NCI-H1694 (cell line): ENCODE measurements around the gene RSPO4.

Experiments
- DNase-seq: peaks from one replicate; lab custom pipeline; 2025; lab: John Stamatoyannopoulos, UW

Gene RSPO4

DNA sequence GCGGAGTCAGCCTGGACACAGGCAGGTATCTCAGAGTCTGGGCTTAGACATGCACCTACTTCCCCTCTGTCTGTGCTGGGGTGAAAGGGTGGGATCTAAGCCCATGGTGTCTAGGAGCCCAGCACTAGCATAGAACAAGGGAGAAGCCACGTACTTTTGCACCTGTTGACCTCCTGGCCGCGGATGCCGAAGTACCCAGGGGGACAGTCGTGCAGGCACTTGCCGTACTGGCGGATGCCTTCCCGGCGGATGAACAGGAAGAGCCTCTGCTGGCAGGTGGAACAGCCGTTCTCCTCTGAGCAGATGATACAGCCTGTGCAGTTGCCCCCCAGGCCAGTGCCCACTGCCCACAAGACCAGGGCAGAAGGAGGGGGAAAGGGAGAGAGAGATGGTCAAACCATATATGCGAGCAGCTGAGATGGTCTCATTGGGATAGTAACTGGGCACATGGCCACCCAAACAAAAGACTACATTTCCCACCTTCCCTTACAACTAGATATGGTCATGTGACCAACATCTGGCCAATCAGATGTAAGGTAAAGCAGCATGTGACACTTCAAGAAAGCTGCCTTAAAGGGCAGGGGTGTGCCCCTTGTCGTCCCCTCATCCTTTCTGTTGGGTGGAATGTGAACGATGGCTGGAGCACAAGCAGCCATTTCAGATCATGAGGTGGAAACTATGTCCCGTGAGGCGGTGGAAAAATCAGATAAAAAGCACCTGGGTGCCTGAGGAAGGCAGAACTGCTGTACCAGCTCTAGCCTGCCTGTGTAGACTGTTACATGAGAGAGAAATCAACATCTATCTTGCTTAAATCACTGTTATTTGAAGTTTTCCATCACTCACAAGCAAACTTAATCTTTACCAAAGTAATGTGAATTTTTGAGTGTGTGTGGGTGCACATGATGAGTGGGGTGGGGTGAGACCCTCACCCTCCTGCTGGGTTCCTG is 34.0 kb downstream of the RSPO4 start:
- DNase-seq = no peak

DNA sequence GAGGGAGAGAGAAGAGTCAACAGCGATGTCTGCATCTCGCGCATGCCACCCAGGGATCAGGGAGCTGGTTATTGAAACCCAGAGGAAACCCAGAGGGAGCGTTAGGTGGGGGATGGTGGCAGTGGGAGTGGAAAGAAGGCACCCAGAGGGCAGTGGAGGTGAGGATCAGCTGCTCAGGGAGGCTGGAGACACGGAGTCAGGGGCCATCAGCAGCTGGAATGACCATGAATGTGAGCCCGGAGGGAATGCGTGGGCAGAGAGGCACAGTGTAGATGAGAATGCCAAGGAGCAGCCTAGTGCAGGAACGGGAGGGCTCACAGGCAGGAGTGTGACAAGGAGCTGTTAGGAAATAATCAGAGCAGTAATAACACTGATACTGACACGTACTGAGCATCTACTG is 36.2 kb downstream of the RSPO4 start:
- no peak for DNase-seq

DNA sequence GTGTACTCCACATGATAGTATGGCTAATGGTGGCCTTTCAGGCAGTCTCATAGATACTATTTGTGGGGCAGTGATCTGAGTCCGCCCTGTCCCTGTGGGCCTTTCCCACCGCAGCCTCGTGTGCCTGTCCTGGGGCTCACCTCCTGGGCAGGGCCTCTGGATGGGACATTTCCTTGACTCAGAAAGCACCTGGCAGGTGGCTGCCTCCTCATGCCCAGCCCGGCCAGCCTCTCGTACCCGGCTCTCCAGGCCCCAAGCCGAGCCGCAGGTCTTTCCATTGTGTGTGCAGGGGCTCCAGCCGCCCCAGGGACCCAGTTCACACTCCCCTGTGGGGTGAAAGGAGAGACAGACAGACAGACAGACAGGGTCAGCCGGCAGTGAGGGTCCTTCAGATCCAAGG is 38.3 kb downstream of the RSPO4 start:
- no peak for DNase-seq

DNA sequence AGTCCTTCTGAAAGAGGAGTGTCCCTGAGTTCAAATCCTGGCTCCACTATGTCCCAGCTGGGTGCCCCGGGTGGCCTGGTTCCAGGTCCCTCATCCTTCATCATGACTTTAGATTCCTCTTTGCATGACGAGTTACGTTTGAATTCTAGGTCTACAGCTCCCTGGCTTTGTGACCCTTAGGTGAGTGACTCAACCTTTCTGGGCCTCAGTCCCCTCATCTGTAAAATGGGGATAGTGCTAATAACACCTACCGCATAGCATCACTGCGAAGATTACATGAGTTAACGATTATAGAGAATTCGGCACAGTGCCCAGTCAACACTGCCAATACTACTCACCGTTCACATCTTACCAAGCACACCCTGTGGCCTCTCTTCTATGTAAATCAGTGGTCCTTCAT is 39.4 kb downstream of the RSPO4 start:
- no peak for DNase-seq

DNA sequence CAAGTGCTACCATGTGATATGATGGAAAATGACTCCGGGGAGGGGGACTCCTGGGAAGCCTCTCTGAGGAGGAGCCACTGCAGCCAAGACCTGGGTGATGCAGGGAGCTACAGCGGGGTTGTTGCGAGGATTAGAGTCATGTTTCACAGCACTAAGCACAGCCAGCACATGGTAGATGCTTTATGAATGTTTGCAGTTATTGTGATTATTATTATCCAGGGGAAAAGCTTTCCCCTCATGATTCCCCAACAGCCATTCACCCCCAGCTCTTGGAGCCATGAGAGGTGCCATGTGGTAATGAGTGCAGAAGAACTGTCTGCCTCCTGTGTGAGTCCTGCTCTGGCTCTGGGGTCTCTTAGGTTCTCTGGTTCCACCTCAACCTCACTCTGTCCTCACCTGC is 39.9 kb downstream of the RSPO4 start:
- no peak for DNase-seq

DNA sequence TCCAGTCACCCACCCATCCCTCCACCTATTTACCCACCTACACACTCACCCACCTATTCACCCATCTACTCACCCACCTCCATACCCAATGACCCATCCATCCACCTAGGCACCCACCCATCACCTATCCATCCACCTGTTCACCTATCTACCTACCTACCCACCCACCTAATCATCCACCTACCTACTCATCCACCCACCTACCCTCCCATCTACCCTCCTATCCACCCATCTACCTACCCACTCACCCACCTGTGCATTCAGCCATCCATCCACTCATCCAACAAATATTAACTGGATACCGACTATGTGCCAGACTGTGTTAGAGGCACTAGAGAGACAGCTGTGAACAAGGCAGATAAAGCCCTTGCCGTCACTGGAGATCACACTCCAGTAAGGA is 40.3 kb downstream of the RSPO4 start:
- no peak for DNase-seq

DNA sequence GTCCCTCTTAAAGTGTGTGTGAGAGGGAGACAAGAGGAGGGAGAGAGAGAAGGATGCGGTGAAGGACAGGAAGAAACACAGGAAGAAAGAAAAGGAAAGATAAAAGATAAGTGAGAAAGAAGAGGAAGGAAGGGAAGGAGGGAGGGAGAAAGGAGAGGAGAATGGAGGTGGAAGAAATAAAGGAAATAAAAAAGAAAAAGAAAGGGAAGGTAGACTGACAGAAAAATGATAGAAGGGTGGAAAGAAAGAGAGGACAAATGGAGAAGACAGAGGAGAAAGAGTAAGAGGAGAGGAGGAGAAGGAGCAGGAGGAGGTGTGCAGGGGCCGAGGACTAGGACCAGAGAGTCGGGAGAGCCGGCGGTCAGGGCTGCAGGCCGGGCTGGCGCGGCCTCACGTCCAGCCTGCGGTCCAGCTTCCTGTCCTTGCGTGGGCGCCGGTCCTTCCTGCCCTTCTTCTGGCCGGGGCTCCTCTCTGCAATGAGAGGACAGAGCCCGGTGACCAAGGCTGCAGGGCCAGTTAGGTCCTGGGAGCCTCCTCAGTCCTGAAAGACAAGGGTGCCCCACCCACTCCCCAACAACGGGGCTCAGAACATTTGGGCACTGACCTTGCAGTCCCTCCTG is 42.0 kb downstream of the RSPO4 start:
- DNase-seq = no peak

DNA sequence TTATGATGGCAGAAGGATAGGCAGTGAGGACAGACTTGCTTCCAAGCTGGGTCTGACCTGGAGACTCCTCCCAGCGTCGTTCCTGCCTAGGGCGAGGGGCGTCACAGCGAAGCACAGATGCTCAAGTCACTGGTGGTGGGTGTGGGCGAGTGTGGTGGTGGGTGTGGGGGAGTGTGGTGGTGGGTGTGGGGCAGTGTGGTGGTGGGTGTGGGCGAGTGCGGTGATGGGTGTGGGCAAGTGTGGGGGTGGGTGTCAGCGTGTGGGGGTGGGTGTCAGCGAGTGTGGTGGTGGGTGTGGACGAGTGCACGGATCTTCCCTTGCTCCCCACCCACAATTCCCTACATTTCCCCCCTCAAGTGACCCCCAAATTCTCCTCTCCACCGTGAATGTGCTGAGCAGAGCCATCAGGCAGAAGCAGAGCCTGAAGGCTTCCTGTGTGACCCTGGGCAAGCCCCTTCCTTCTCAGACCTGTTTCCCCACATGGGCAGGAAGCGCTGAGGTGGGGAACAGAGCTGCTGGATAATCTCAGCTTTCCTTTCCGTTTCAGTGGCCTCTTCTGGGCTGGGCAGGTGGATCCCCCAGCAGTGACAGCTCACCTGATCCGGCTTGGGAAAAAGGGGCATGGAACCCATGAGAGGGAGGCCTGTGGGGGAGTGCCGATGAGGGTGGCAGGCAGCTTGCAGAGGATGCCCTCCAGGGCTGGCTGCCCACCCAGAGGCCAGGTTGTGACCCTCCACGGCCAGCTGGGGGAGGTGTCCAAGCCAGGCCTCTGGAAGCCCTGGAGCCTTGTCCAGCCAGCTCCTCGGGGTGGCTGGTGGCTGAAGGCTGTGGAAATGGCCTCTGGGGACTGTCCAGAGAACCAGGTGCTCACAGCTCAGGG is 42.9 kb downstream of the RSPO4 start:
- DNase-seq = no peak

DNA sequence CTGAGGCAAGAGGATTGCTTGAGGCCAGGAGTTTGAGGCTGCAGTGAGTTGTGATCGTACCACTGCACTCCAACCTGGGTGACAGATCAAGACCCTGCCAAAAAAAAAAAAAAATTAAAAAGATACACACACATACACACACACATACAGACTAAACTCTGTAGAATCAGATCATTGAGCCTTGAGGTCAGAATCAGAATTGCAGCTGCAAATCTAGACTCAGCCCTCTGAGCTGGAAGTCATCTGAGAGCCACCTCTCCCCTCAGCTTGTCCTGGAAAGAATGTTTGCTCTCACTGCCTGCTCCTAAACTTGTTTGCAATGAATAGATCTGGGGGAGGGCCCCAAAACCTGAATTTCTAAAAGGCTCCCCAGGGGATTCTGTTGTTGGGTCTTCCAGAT is 44.6 kb downstream of the RSPO4 start:
- DNase-seq = no peak

DNA sequence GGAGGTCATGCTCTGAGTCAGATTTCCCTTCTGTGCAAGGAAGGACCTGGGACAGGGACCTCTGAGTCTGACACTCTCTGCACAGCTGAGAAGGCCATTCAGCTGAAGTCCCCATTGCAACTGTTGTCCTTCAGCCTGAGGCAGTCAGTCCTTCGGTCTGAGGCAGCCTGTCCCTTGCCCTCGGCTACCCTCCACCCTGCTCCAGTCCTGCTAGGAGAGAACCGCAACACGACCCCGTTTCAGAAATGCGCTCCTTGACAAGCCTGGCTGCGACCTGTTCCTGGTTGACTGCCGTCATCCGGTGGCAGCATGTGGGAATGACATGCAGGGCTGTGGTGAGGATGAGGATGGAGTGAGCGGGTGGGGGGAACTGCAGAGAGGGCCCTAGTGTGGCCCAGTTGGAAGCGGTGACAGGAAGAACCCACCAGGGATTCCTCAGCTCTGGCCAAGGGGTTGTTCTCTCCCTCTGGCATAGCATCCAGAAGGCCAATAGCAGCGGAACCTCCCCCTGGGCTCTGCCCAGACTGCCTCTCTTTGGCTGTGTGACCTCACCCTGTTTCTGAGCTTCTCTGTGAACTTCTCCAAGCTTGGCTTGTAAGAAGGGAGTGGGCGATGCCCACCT is 45.7 kb downstream of the RSPO4 start:
- peak; percentile 58 for DNase-seq

DNA sequence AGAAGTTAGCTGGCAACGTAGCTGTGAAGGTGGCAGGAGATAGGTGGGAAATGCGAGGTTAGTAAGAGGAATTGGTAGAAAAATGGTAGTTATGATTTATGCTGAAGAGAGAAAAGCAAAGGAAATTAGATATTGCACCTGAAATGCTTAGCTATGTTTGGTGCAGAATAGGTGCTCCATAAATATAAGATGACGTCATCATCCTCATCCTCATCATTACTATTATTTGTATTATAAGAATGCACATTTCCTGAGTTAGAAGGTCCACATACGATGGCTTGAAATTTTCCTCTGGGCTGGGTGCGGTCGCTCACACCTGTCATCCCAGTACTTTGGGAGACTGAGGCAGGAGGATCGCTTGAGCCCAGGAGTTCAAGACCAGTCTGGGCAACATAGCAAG is 46.5 kb downstream of the RSPO4 start:
- no peak for DNase-seq

DNA sequence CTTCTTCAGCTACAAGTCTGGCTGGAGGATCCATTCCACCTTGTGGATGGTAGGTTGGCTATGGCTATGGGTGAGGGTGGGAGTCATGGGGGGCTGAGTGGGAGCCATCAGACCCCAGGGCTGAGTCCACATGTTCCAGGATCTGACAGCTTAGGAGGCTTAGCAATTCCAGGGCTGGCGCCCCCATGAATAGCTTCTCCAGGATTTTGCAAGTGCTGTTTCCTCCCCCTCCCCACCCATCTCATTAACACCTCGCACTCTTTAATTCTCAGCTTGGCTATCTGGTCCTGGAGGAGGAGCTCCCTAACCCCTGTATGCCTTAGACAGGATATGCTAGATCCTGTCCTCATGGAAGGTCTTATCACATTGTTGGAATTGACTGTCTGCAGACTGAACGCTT is 47.0 kb downstream of the RSPO4 start:
- no peak for DNase-seq

DNA sequence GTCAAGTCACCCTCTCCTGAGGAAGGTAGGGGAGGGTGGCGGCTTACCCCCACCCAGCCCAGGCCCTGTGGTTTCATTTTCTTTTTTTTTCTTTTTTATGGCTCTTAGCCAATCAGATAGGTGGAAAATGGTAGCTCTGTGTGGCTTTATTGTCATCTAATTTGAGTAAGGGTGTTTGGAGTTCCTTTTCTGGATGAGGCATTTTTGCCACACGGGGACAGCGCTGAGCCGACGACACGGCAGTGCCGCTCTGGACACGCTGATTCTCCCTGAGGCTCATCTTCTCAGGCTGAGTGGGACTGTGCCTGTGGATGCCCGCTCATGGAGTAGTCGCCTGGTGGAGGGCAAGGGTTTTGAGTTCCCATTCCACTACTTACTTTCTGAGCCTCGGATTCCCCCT is 48.4 kb downstream of the RSPO4 start:
- DNase-seq = no peak

DNA sequence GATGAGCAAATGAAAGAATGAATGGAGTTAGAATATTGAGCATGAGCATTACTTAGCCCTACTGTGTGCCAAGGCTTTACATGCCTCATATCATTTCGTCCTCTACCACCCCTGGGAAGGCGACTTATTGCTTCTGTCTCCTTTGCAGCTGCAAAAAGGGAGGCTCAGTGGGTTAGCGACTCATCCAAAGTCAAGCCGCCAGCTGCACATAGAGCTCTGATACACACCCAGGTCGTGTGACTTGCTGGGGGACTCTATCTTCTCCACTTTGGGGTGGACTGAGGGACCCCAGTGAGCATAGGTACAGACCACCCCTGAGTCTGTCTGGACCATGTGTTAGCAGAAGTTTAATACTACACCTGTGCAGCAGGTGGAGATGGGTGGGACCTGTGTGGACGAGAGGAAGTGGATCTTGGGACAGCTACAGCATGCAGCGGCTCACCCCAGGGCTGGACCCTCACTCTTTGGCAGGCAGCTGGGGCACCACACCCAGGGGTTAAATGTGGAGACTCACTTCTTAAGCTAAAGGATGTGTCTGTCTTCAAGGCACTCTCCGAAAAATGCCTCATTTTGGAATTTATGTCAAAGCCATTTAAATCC is 49.8 kb downstream of the RSPO4 start:
- DNase-seq = no peak

DNA sequence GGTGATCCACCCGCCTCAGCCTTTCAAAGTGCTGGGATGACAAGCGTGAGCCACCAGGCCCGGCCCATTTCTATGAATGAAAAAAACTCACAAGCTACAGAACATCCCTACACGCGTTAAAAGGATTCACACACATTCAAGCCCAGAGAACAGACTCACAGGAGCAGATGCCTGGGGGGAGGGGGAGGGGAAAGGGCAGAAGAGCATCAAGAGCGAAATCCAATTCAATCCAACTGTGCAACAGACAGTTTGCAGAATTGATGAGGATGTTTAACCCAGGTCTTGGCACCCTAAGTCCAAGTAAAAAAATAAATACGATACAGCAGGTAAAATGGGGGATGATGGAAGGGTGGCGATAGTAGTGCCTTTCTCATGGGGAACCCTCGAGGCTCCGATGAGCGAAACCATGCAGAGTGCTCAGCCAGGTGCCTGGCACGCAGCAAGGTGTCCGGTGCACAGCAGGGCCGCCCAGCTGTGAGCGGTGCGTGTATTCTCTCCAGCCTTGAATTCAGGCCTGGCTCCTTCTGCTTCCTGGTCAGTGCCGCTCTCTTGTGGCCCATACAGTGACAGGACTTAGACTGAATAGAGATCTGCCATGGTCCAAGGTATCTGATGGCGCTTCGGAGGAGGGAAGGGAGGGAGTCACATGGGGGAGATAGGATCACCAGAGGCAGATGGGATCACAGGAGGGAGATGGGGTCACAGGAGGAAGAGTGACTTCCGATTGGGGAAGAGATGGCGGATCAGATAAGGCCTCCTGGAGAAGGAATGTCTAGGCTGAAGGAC is 50.5 kb downstream of the RSPO4 start:
- no peak for DNase-seq

DNA sequence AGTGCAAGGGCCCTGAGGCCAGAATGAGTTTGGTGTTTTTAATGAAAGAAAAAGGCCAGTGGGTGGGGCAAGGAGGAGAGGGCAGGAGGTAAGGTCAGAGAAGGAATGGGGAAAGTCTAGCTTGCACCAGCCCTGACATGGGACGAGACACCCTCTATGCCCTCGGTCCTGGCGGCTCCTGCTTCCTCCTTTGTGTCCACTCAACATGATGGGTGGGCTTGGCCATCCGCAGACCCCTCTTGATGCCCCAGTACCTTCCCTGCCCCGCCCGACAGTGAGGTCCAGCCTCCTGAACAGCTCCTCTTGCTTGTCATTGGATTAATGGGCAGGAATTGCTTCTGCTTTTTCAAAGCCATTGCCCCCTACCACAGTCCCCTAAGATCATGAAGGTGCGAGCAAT is 52.4 kb downstream of the RSPO4 start:
- DNase-seq = no peak

DNA sequence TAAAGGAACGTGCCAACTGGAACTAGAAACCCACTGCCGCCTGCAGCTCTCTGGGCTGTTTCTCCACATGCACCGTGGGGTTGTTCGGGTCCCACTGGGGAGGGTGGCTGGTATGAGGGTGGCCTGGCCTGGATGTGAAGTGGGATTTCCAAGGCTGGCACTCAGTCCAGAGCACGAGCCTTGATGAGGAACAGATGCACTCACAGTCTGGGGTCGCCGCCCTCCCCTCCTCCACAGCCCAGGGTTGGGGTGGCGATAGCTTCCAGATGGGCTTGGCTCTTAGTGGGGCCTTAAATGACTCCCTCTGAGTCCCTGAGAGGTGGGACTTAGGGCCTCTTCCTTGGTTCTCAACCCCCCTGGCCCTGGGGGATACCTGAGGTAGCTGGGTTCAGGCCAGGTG is 55.3 kb downstream of the RSPO4 start:
- no peak for DNase-seq

DNA sequence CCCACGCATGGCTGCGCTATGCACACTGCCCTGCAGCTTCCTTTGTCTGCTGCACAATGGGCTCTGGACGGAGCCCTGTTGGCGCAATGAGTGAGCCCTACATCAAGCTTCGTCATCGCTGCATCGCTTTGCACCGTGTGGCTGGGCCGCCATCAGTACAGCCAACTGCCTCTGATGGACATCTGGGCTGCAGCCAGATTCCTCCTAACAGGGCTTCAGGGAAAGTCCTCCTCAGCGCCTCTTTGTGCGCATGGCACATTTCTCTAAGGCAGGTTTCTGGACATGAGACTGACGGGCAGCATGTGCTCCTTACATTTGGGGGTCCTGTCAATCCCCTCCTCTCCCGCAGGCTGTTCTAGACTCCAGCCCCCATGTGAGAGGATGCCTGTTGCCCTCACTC is 56.3 kb downstream of the RSPO4 start:
- no peak for DNase-seq

DNA sequence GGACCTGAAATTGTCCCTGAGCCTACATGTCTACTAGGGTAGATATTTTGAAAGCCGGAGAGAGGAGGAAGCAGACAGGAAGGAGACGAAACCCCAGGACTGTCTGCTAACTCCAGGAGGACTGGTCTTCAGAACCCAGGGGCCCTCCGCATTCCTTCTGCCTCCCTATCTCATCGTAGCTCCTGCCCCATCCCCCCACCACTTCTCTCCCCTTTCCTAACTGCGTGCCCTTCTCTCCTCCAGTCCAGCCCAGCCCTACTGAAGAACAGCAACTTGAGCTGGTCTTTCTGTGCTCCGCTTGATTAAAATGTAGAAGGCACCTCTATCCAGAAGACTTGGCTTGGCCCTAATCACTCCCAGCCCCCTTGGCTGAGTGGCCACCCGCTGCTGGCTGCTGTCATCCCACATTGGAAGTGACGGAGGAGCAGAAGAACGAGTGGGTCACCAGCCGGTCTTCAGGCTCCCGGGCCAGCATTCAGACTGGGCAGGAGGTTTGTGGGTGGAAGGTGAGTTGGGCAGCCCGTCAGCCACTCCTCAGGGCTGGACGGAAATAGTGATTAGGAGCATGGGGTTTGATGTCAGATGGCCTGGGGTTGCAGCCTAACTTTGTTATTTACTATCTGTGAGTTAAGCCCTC is 57.2 kb downstream of the RSPO4 start:
- no peak for DNase-seq

DNA sequence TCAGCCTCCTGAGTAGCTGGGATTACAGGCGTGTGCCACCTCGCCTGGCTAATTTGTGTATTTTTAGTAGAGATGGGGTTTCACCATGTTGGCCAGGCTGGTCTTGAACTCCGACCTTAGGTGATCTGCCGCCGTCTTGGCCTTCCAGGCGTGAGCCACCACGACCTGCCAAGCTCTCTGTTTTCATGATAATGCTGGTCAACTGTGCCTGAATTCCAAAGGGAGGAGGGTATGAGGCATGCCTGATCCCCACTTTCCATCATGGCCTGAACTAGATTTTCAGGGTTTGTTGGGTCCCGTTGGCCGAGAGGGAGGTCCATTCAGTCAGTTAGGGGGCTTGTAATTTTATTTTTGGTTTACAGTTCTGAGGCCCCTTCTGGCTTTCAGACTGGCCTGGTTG is 58.0 kb downstream of the RSPO4 start:
- no peak for DNase-seq

DNA sequence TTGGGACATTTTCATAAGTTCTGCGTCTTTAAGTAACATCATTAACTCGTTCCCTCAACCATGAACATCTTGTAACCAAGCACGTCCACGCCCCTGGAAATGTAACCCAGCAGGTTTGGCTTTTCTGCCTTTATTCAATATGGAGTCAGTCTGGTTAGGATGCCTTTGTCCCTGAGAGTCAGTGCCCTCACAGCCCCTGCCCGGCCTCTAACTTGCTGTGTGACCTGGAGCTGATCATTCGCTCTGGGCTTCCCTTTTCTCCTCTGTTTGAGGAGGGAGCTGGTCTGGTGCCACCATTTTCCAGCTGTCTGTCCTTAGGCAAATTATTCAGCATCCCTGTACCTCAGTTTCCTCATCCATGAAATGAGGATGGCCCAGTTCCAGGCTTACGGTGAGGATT is 59.5 kb downstream of the RSPO4 start:
- no peak for DNase-seq
